Calu3 (cell line): Measurements from ENCODE around the gene SPATA16. TPM values are rescaled to one million over a fixed set of nuclear protein-coding genes. Genes with fewer than 3 reads are reported as not detected.

ENCODE experiments used
- BruUV-seq: library from RNA; stranded (reverse); fragments of 400-500 nt; replicated peaks from 2 replicates; lab custom pipeline; 2021; lab: Mats Ljungman, UMichigan
- CTCF ChIA-PET: fragments of 300-600 bp; sonication (Branson Sonifier 250); formaldehyde crosslinking; loops from one replicate; lab custom pipeline; 2022; ENCODE audit warnings: antibody characterized with exemption; lab: Charles Lee
- DNase-seq: peaks from one replicate; pipeline ENCODE4 v3.0.0; 2022
- H3K27ac Mint-ChIP-seq: one replicate; pipeline ENCODE4 v1.8.0; 2022; ENCODE audit warnings: mixed read lengths; ENCODE audit not compliant: unreplicated experiment
- H3K27me3 Mint-ChIP-seq: one replicate; pipeline ENCODE4 v1.8.0; 2022; ENCODE audit warnings: mixed read lengths; ENCODE audit not compliant: unreplicated experiment
- H3K36me3 Mint-ChIP-seq: one replicate; pipeline ENCODE4 v1.8.0; 2022; ENCODE audit warnings: mild to moderate bottlenecking, moderate library complexity, mixed read lengths; ENCODE audit not compliant: insufficient read depth, unreplicated experiment
- H3K4me1 Mint-ChIP-seq: one replicate; pipeline ENCODE4 v1.8.0; 2022; ENCODE audit warnings: mild to moderate bottlenecking, low read depth, mixed read lengths; ENCODE audit not compliant: unreplicated experiment
- H3K4me3 Mint-ChIP-seq: one replicate; pipeline ENCODE4 v1.8.0; 2022; ENCODE audit warnings: mild to moderate bottlenecking, low read depth, moderate library complexity, mixed read lengths; ENCODE audit not compliant: unreplicated experiment
- H3K9me3 Mint-ChIP-seq: one replicate; pipeline ENCODE4 v1.8.0; 2022; ENCODE audit warnings: low read depth, mixed read lengths; ENCODE audit not compliant: unreplicated experiment
- CTCF ChIP-seq: fragments of 200-600 bp; IDR thresholded peaks from one replicate; pipeline ENCODE4 v1.8.0; 2022; ENCODE audit warnings: antibody characterized with exemption; ENCODE audit not compliant: unreplicated experiment
- intact Hi-C: fragments of 100-400 bp; cut with micrococcal nuclease; formaldehyde crosslinking; loops from one replicate; pipeline ENCODE4 v1.10.0; 2022; ENCODE audit not compliant: unreplicated experiment
- total RNA-seq: library from RNA; stranded (reverse); gene quantifications from 2 replicates; pipeline ENCODE4 v1.2.3, GENCODE V29; 2022

Gene SPATA16
- total RNA-seq, 1 experiment from 2014 or later: not detected

GRCh38 chr3:172877011-172877410 lies 264.0 kb downstream of the SPATA16 start:
- H3K4me1 Mint-ChIP-seq: no peaks in the 10 kb centered on the region
- no peaks in the 10 kb centered on the region for H3K36me3 Mint-ChIP-seq
- CTCF ChIA-PET: interaction anchor here (0.5 to 1.0 kb wide), 4 partner anchors 9 to 33 kb away, joined by 3 to 8 read pairs (median 4); no protein-coding TSS in a partner anchor
- no peak for DNase-seq
- no peak for TF ChIP-seq CTCF
- peaks cover 17% of the 10 kb centered on the region for H3K9me3 Mint-ChIP-seq
- no peak overlapping the region for H3K27ac Mint-ChIP-seq
- no peak overlapping the region for H3K4me3 Mint-ChIP-seq
- no TSS peak for BruUV-seq
- no peaks in the 10 kb centered on the region for H3K27me3 Mint-ChIP-seq
- intact Hi-C loops: no loop called here

DNA sequence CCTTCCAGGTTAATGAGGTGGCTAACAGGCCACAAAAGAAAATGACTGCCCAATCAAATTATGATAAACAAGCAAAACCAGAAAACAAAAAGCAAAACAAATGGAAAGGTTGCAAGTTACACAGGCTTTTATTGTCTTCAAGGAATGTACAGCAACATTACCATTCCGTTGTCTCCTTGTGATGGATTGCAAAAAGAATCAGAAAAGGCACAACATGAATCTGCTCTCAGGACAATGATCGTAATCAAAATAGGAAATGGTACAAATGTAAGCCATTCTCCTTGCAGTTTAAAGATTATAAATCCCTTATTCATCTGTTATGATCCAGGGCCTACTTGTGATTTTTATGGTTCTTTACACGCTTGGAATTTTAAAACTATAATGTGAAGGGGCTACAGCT lies 264.7 kb downstream of the SPATA16 start:
- H3K27ac Mint-ChIP-seq: no peak overlapping the region
- H3K27me3 Mint-ChIP-seq: no peaks in the 10 kb centered on the region
- H3K4me3 Mint-ChIP-seq: no peak overlapping the region
- intact Hi-C loops: no loop called here
- H3K9me3 Mint-ChIP-seq: peaks cover 13% of the 10 kb centered on the region
- no peaks in the 10 kb centered on the region for H3K36me3 Mint-ChIP-seq
- no peak for TF ChIP-seq CTCF
- no peaks in the 10 kb centered on the region for H3K4me1 Mint-ChIP-seq
- CTCF ChIA-PET: interaction anchor here (0.8 to 1.0 kb wide), 2 partner anchors 9 to 19 kb away, joined by 3 to 8 read pairs; no protein-coding TSS in a partner anchor
- no peak for DNase-seq
- BruUV-seq: no TSS peak

- no peaks in the 10 kb centered on the region for H3K27me3 Mint-ChIP-seq
- H3K4me1 Mint-ChIP-seq: no peaks in the 10 kb centered on the region
- H3K36me3 Mint-ChIP-seq: no peaks in the 10 kb centered on the region
- peaks cover 10% of the 10 kb centered on the region for H3K9me3 Mint-ChIP-seq
- CTCF ChIA-PET: no interaction called here
- TF ChIP-seq CTCF: no peak
- no peak overlapping the region for H3K4me3 Mint-ChIP-seq
- no TSS peak for BruUV-seq
- H3K27ac Mint-ChIP-seq: no peak overlapping the region
- intact Hi-C loops: no loop called here
- no peak for DNase-seq
Measured at GRCh38 chr3:172875039-172875438, 266.0 kb downstream of the SPATA16 start.

- intact Hi-C loops: no loop called here
- no peaks in the 10 kb centered on the region for H3K27me3 Mint-ChIP-seq
- TF ChIP-seq CTCF: no peak
- CTCF ChIA-PET: no interaction called here
- DNase-seq: no peak
- no peaks in the 10 kb centered on the region for H3K36me3 Mint-ChIP-seq
- no peak overlapping the region for H3K4me3 Mint-ChIP-seq
- BruUV-seq: no TSS peak
- H3K27ac Mint-ChIP-seq: no peak overlapping the region
- peaks cover 11% of the 10 kb centered on the region for H3K4me1 Mint-ChIP-seq
- H3K9me3 Mint-ChIP-seq: peaks cover 2% of the 10 kb centered on the region
Measured at GRCh38 chr3:172869784-172870518, 271.1 kb downstream of the SPATA16 start.
